H1 (cell line): ENCODE measurements around the gene PCDHGB5. TPM values are rescaled to one million over a fixed set of nuclear protein-coding genes. Genes with fewer than 3 reads are reported as not detected.

ENCODE experiments used
- CTCF ChIA-PET: fragments of 300-600 bp; sonication (Branson Sonifier 250); formaldehyde crosslinking; loops from one replicate; lab custom pipeline; 2021; ENCODE audit not compliant: partially characterized antibody; lab: Charles Lee
- POLR2A ChIA-PET: fragments of 300-600 bp; sonication (Branson Sonifier 250); formaldehyde crosslinking; loops from one replicate; lab custom pipeline; 2021; ENCODE audit warnings: inconsistent platforms; ENCODE audit not compliant: partially characterized antibody; lab: Charles Lee
- DNase-seq, 2 experiments: peaks; one replicate each; pipeline versions ENCODE4 v3.0.0 to v3.0.0-alpha.2; 2010 to 2022; ENCODE audit warnings: low spot score in 2 of 2, low read depth in 1 of 2, mixed read lengths in 1 of 2
- FAIRE-seq: peaks from 2 replicates; lab custom pipeline; 2011; peaks lifted over from hg19 to GRCh38; lab: Jason Lieb, UNC
- H2AFZ ChIP-seq: 2 replicates; pipeline ENCODE4 v1.8.1; 2012; ENCODE audit warnings: low read length, inconsistent platforms
- H2AK5ac ChIP-seq: 2 replicates; pipeline ENCODE4 v1.6.1; 2013; ENCODE audit warnings: low read depth, low read length
- H2BK120ac ChIP-seq: replicated peaks from 2 replicates; pipeline ENCODE3; 2013; ENCODE audit warnings: low read depth, low read length, inconsistent platforms
- H2BK12ac ChIP-seq: 2 replicates; pipeline ENCODE4 v1.6.1; 2013; ENCODE audit warnings: low read depth, low read length
- H2BK15ac ChIP-seq: 2 replicates; pipeline ENCODE4 v1.6.1; 2013; ENCODE audit warnings: low read length
- H2BK20ac ChIP-seq: 2 replicates; pipeline ENCODE4 v1.6.1; 2013; ENCODE audit warnings: low read length
- H2BK5ac ChIP-seq: 2 replicates; pipeline ENCODE4 v1.6.1; 2013; ENCODE audit warnings: low read depth, low read length
- H3K14ac ChIP-seq: 2 replicates; pipeline ENCODE4 v1.6.1; 2013; ENCODE audit warnings: inconsistent platforms; ENCODE audit not compliant: insufficient read length
- H3K18ac ChIP-seq: 2 replicates; pipeline ENCODE4 v1.6.1; 2013; ENCODE audit warnings: low read length; ENCODE audit errors: extremely low read depth
- H3K23ac ChIP-seq: 2 replicates; pipeline ENCODE4 v1.6.1; 2013; ENCODE audit warnings: inconsistent platforms; ENCODE audit not compliant: insufficient read length
- H3K23me2 ChIP-seq: 2 replicates; pipeline ENCODE4 v1.6.1; 2013; ENCODE audit warnings: low read depth, low read length
- H3K27ac ChIP-seq: 2 replicates; pipeline ENCODE4 v1.6.1; 2011; ENCODE audit warnings: low read depth, low read length, inconsistent platforms
- H3K27me3 ChIP-seq, 4 experiments: replicated peaks in 1 of 4; 1 replicate in 1 of 4; 2 replicates in 3 of 4; pipeline versions ENCODE4 v1.6.1 to v1.8.1; 2011 to 2013; ENCODE audit warnings: low read length in 3 of 4, mild to moderate bottlenecking in 3 of 4, inconsistent platforms in 2 of 4, mixed read lengths in 2 of 4, moderate library complexity in 1 of 4; ENCODE audit not compliant: control insufficient read depth in 3 of 4, insufficient read depth in 3 of 4; ENCODE audit errors: extremely low read depth in 1 of 4
- H3K36me3 ChIP-seq, 4 experiments: 2 replicates each; pipeline versions ENCODE4 v1.6.1 to v1.8.1; 2011 to 2013; ENCODE audit warnings: mild to moderate bottlenecking in 4 of 4, low read length in 3 of 4, moderate library complexity in 2 of 4, control low read depth in 1 of 4, inconsistent platforms in 1 of 4; ENCODE audit not compliant: insufficient read depth in 4 of 4, control insufficient read depth in 2 of 4
- H3K4ac ChIP-seq: replicated peaks from 2 replicates; pipeline ENCODE3; 2013; ENCODE audit warnings: low read length, low read depth, mixed read lengths, inconsistent platforms; ENCODE audit not compliant: insufficient read length
- H3K4me1 ChIP-seq, 4 experiments: replicated peaks in 1 of 4; 1 replicate in 1 of 4; 2 replicates in 3 of 4; pipeline versions ENCODE4 v1.6.1 to v1.8.1; 2011 to 2013; ENCODE audit warnings: low read length in 3 of 4, inconsistent platforms in 2 of 4, mixed read lengths in 1 of 4; ENCODE audit not compliant: insufficient read depth in 4 of 4, control insufficient read depth in 3 of 4
- H3K4me2 ChIP-seq, 2 experiments: 2 replicates each; pipeline versions ENCODE4 v1.6.1 to v1.8.1; 2011 to 2013; ENCODE audit warnings: low read depth in 2 of 2, low read length in 2 of 2, control low read depth in 1 of 2, inconsistent platforms in 1 of 2, mild to moderate bottlenecking in 1 of 2; ENCODE audit not compliant: insufficient read depth in 1 of 2
- H3K4me3 ChIP-seq, 4 experiments: fragments of 200-600, 300-600 bp in 1 of 4; sonication (generic), shearing (Covaris generic), sonication (Bioruptor Twin) in 1 of 4; 2 replicates each; pipeline versions ENCODE4 v1.5.1 to v1.8.1; 2011 to 2016; ENCODE audit warnings: low read length in 4 of 4, low read depth in 3 of 4, control low read depth in 2 of 4, inconsistent platforms in 2 of 4, mild to moderate bottlenecking in 2 of 4, mixed read lengths in 1 of 4, moderate library complexity in 1 of 4; ENCODE audit not compliant: insufficient read depth in 2 of 4; ENCODE audit errors: extremely low read depth in 1 of 4
- H3K56ac ChIP-seq: replicated peaks from 2 replicates; pipeline ENCODE3; 2013; ENCODE audit warnings: low read depth, mild to moderate bottlenecking, mixed read lengths, low read length, inconsistent platforms; ENCODE audit not compliant: insufficient read length
- H3K79me1 ChIP-seq: 2 replicates; pipeline ENCODE4 v1.6.1; 2013; ENCODE audit warnings: low read depth, low read length, control low read depth
- H3K79me2 ChIP-seq, 2 experiments: 2 replicates each; pipeline versions ENCODE4 v1.6.1 to v1.8.1; 2012 to 2013; ENCODE audit warnings: low read length in 2 of 2, mild to moderate bottlenecking in 2 of 2, inconsistent platforms in 1 of 2; ENCODE audit not compliant: insufficient read depth in 2 of 2, control insufficient read depth in 1 of 2
- H3K9ac ChIP-seq, 4 experiments: replicated peaks in 1 of 4; 1 replicate in 1 of 4; 2 replicates in 3 of 4; pipeline versions ENCODE4 v1.6.1 to v1.8.1; 2011 to 2013; ENCODE audit warnings: low read depth in 3 of 4, low read length in 3 of 4, control low read depth in 2 of 4, mild to moderate bottlenecking in 2 of 4, moderate library complexity in 2 of 4, inconsistent platforms in 1 of 4; ENCODE audit errors: extremely low read depth in 1 of 4
- H3K9me3 ChIP-seq, 2 experiments: 2 replicates each; pipeline versions ENCODE4 v1.6.1 to v1.8.1; 2012 to 2013; ENCODE audit warnings: mild to moderate bottlenecking in 2 of 2, moderate library complexity in 2 of 2, control low read depth in 1 of 2, inconsistent platforms in 1 of 2, low read depth in 1 of 2, low read length in 1 of 2, mixed read lengths in 1 of 2; ENCODE audit not compliant: insufficient read depth in 2 of 2
- H4K20me1 ChIP-seq, 2 experiments: replicated peaks in 1 of 2; 2 replicates each; pipeline versions ENCODE3 to v1.8.1; 2011 to 2013; ENCODE audit warnings: inconsistent platforms in 2 of 2, low read length in 2 of 2, mild to moderate bottlenecking in 1 of 2; ENCODE audit not compliant: insufficient read depth in 2 of 2, control insufficient read depth in 1 of 2
- H4K5ac ChIP-seq: 2 replicates; pipeline ENCODE4 v1.6.1; 2013; ENCODE audit warnings: low read length, low read depth, mixed read lengths, inconsistent platforms; ENCODE audit not compliant: insufficient read length
- H4K8ac ChIP-seq: 2 replicates; pipeline ENCODE4 v1.8.0; 2013; ENCODE audit warnings: mild to moderate bottlenecking, moderate library complexity, low read length, inconsistent platforms; ENCODE audit not compliant: insufficient read depth; ENCODE audit errors: extremely low read depth
- H4K91ac ChIP-seq: replicated peaks from 2 replicates; pipeline ENCODE3; 2013; ENCODE audit warnings: low read length, mixed read lengths, inconsistent platforms; ENCODE audit not compliant: insufficient read length
- CEBPB ChIP-seq: IDR thresholded peaks from 2 replicates; pipeline ENCODE4 v1.6.1; 2012; ENCODE audit warnings: low read depth, low read length
- EGR1 ChIP-seq: IDR thresholded peaks from 2 replicates; pipeline ENCODE4 v1.6.1; 2011; ENCODE audit warnings: low read depth, low read length, borderline replicate concordance
- HDAC6 ChIP-seq: IDR thresholded peaks from one replicate; pipeline ENCODE4 v1.7.1; 2012; ENCODE audit warnings: low read depth, mild to moderate bottlenecking, inconsistent platforms, low read length, moderate library complexity
- JUN ChIP-seq: IDR thresholded peaks from 2 replicates; pipeline ENCODE4 v1.6.1; 2011; ENCODE audit warnings: low read depth, mild to moderate bottlenecking, improper control_type of control experiment, low read length
- JUND ChIP-seq: IDR thresholded peaks from 2 replicates; pipeline ENCODE4 v1.6.1; 2011; ENCODE audit warnings: mild to moderate bottlenecking, improper control_type of control experiment, low read length
- PHF8 ChIP-seq: fragments of 200-600 bp; sonication (generic); conservative IDR thresholded peaks from 2 replicates; pipeline ENCODE4 v1.7.1; 2012; ENCODE audit warnings: low read depth, mild to moderate bottlenecking, inconsistent platforms, low read length, moderate library complexity
- SAP30 ChIP-seq: fragments of 300-600 bp; sonication (generic); IDR thresholded peaks from 2 replicates; pipeline ENCODE4 v1.7.1; 2012; ENCODE audit warnings: low read length, moderate library complexity, mild to moderate bottlenecking, inconsistent platforms; ENCODE audit not compliant: insufficient read depth, insufficient replicate concordance
- SRF ChIP-seq: IDR thresholded peaks from 2 replicates; pipeline ENCODE4 v1.6.1; 2011; ENCODE audit warnings: mild to moderate bottlenecking, low read depth, low read length, moderate library complexity
- WGBS, 2 experiments: shearing (Covaris generic) in 1 of 2; methylation state at CpG; one replicate each; pipeline versions ENCODE4 v1.1.6 to v1.1.7; 2013 to 2015; ENCODE audit warnings: low lambda C conversion rate in 2 of 2, mixed read lengths in 2 of 2, inconsistent platforms in 1 of 2, low coverage in 1 of 2, missing lambda C conversion rate in 1 of 2; ENCODE audit not compliant: insufficient replicate concordance in 2 of 2, insufficient coverage in 1 of 2, insufficient read length in 1 of 2; ENCODE audit errors: extremely low coverage in 1 of 2, missing lambda C conversion rate in 1 of 2; 5-methylcytosine and 5-hydroxymethylcytosine counted together
- polyA plus RNA-seq, 7 experiments: library from polyadenylated mRNA; depleted of rRNA in 3 of 7; stranded (reverse) in 5 of 7; unstranded in 2 of 7; fragments of >200 nt in 5 of 7; fragments of 200-250 nt in 2 of 7; gene quantifications; 1 replicate in 5 of 7; 2 replicates in 1 of 7; 4 replicates in 1 of 7; pipeline versions ENCODE4 v1.2.1 to v1.2.3, GENCODE V29; 2011 to 2013; ENCODE audit warnings: missing spikeins in 2 of 7, mixed read lengths in 2 of 7
- total RNA-seq: library from RNA; stranded (reverse); fragmentation: NEBNext Ultra II Directional; extraction: Animal tissue kit (Norgen Biotek cat#: 25700); gene quantifications from 2 replicates; pipeline ENCODE4 v1.2.1, GENCODE V29; 2021

PCDHGB5 gene
- total and polyA plus RNA-seq, 2 of the 8 experiments (the other 6 are each of a cell fraction or from before 2014, with no cell fraction given), result 1.1 to 2.6 TPM

DNA sequence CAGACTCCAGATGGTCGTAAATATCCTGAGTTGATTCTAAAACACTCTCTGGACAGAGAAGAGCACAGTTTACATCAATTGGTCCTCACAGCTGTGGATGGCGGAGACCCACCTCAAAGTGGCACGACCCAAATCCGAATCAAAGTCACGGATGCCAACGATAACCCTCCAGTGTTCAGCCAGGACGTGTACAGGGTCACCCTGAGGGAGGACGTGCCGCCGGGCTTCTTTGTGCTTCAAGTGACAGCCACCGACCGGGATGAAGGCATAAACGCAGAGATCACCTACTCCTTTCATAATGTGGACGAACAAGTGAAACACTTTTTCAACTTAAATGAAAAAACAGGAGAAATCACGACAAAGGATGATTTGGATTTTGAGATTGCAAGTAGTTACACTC lies 37.1 kb upstream of the PCDHGB5 start:
- FAIRE-seq, result no peak
- H3K4ac ChIP-seq, result no peak overlapping the region
- H3K4me2 ChIP-seq, result no peak overlapping the region
- CTCF ChIA-PET, result interaction anchor here (0.7 to 3.4 kb wide), 22 partner anchors 9 to 204 kb away, joined by 3 to 20 read pairs (median 4); partner anchors contain the start of genes PCDHB14, PCDHB15, PCDHB16 and PCDHGA11
- H3K79me1 ChIP-seq, result no peaks in the 10 kb centered on the region
- no peak overlapping the region for H3K23ac ChIP-seq
- peaks cover 43 to 56% of the 10 kb centered on the region in 2 experiments for H3K9me3 ChIP-seq
- peaks cover 0 to 3% (median under 1%) of the 10 kb centered on the region in 4 experiments; a peak in 1 of 7 replicates for H3K4me1 ChIP-seq
- H2BK15ac ChIP-seq, result no peak overlapping the region
- H3K23me2 ChIP-seq, result no peaks in the 10 kb centered on the region
- no peak overlapping the region for H3K14ac ChIP-seq
- no peak overlapping the region for H2AK5ac ChIP-seq
- H3K27ac ChIP-seq, result no peak overlapping the region
- no peaks in the 10 kb centered on the region for H4K20me1 ChIP-seq
- no peaks in the 10 kb centered on the region for H3K79me2 ChIP-seq
- WGBS, 2 experiments, result 91% methylated on average over 15 of the region's 15 CpGs; no CpG with 5 or more reads in 1 of the 2 experiments
- no peak overlapping the region for H2BK12ac ChIP-seq
- no peak overlapping the region for H2AFZ ChIP-seq
- H3K4me3 ChIP-seq, result no peak overlapping the region
- no peak for TF ChIP-seq JUND
- TF ChIP-seq EGR1, result no peak
- TF ChIP-seq HDAC6, result no peak
- no peak for TF ChIP-seq JUN
- TF ChIP-seq SAP30, result no peak
- no peak for TF ChIP-seq CEBPB
- TF ChIP-seq PHF8, result no peak
- no peak for TF ChIP-seq SRF
- TF ChIP-seq, all 59 proteins: peak for 0
- H4K91ac ChIP-seq, result no peak overlapping the region
- no peak overlapping the region for H2BK120ac ChIP-seq
- H3K27me3 ChIP-seq, result no peaks in the 10 kb centered on the region
- H3K56ac ChIP-seq, result no peak overlapping the region
- H2BK20ac ChIP-seq, result no peak overlapping the region
- no peak overlapping the region for H4K8ac ChIP-seq
- no peak overlapping the region for H3K18ac ChIP-seq
- POLR2A ChIA-PET, result interaction anchor here (1.1 kb wide), 1 partner anchor 48 kb away, joined by 3 read pairs; no protein-coding TSS in a partner anchor
- H2BK5ac ChIP-seq, result no peak overlapping the region
- no peak for DNase-seq
- H4K5ac ChIP-seq, result no peak overlapping the region
- peaks cover 0 to 8% (median 3%) of the 10 kb centered on the region in 4 experiments; a peak in 4 of 8 replicates for H3K36me3 ChIP-seq
- no peak overlapping the region for H3K9ac ChIP-seq
